Caco-2 (cell line): ENCODE results near the gene MYL12A. TPM values are rescaled to one million over a fixed set of nuclear protein-coding genes. Genes with fewer than 3 reads are reported as not detected.
A peak's percentile ranks its signal among the peaks of the same experiment; 100 is the strongest.

Experiments
- BruUV-seq: library from RNA; stranded (reverse); fragments of 400-500 nt; replicated peaks from 2 replicates; lab custom pipeline; 2021; lab: Mats Ljungman, UMichigan
- CTCF ChIA-PET: fragments of 300-600 bp; sonication (Branson Sonifier 250); formaldehyde crosslinking; loops from one replicate; lab custom pipeline; 2022; ENCODE audit warnings: antibody characterized with exemption; lab: Charles Lee
- POLR2A ChIA-PET: fragments of 300-600 bp; sonication (Branson Sonifier 250); formaldehyde crosslinking; loops from one replicate; lab custom pipeline; 2022; ENCODE audit warnings: antibody characterized with exemption; lab: Charles Lee
- DNase-seq, 2 experiments: peaks; one replicate each; pipeline versions ENCODE4 v3.0.0 to v3.0.0-alpha.2; 2020 to 2022
- H3K27me3 ChIP-seq: replicated peaks from 2 replicates; pipeline ENCODE4 v1.6.0; 2011; ENCODE audit warnings: low read length; ENCODE audit not compliant: control insufficient read depth, insufficient read depth
- H3K36me3 ChIP-seq: 2 replicates; pipeline ENCODE4 v1.5.1; 2011; ENCODE audit warnings: low read length; ENCODE audit not compliant: control insufficient read depth, insufficient read depth
- H3K4me1 ChIP-seq: fragments of 250-450 bp; sonication (Bioruptor Pico); 2 replicates; pipeline ENCODE4 v1.5.1; 2020; ENCODE audit warnings: mild to moderate bottlenecking
- H3K4me3 ChIP-seq: 2 replicates; pipeline ENCODE4 v1.5.1; 2011; ENCODE audit warnings: low read depth, mild to moderate bottlenecking, control low read depth, low read length
- H3K9me3 ChIP-seq: fragments of 250-450 bp; sonication (Bioruptor Pico); 2 replicates; pipeline ENCODE4 v1.5.1; 2020; ENCODE audit warnings: mild to moderate bottlenecking, moderate library complexity
- H3K27ac Mint-ChIP-seq: one replicate; pipeline ENCODE4 v1.8.0; 2022; ENCODE audit warnings: mixed read lengths; ENCODE audit not compliant: unreplicated experiment
- H3K27me3 Mint-ChIP-seq: one replicate; pipeline ENCODE4 v1.8.0; 2022; ENCODE audit warnings: mixed read lengths; ENCODE audit not compliant: insufficient read depth, unreplicated experiment
- H3K36me3 Mint-ChIP-seq: one replicate; pipeline ENCODE4 v1.8.0; 2022; ENCODE audit warnings: mild to moderate bottlenecking, mixed read lengths; ENCODE audit not compliant: insufficient read depth, unreplicated experiment
- H3K4me1 Mint-ChIP-seq: one replicate; pipeline ENCODE4 v1.8.0; 2022; ENCODE audit warnings: low read depth, mixed read lengths; ENCODE audit not compliant: unreplicated experiment
- H3K4me3 Mint-ChIP-seq: one replicate; pipeline ENCODE4 v1.8.0; 2022; ENCODE audit warnings: mild to moderate bottlenecking, moderate library complexity, mixed read lengths; ENCODE audit not compliant: unreplicated experiment
- H3K9me3 Mint-ChIP-seq: one replicate; pipeline ENCODE4 v1.8.0; 2022; ENCODE audit warnings: mixed read lengths; ENCODE audit not compliant: unreplicated experiment
- intact Hi-C: fragments of 100-400 bp; cut with micrococcal nuclease; formaldehyde crosslinking; loops from one replicate; pipeline ENCODE4 v1.10.0; 2022; ENCODE audit not compliant: unreplicated experiment
- total RNA-seq: library from RNA; stranded (reverse); gene quantifications from 2 replicates; pipeline ENCODE4 v1.2.3, GENCODE V29; 2022
- TF ChIP-seq, protein P1 (sequence below), 2 experiments: fragments of 200-600 bp in 1 of 2; IDR thresholded peaks; 1 replicate in 1 of 2; 2 replicates in 1 of 2; pipeline versions ENCODE4 v1.5.1 to v1.8.0; 2011 to 2022; ENCODE audit warnings: antibody characterized with exemption in 1 of 2, control low read depth in 1 of 2, inconsistent platforms in 1 of 2, low read depth in 1 of 2, low read length in 1 of 2, mild to moderate bottlenecking in 1 of 2, moderate library complexity in 1 of 2; ENCODE audit not compliant: insufficient read depth in 1 of 2, severe bottlenecking in 1 of 2, unreplicated experiment in 1 of 2

MYL12A gene
- total RNA-seq, 1 experiment from 2014 or later: 272 TPM

GRCh38 chr18:3263132-3263700 is 15.6 kb downstream of the MYL12A start:
- peaks cover 49% of the 10 kb centered on the region for H3K36me3 Mint-ChIP-seq
- H3K27me3 Mint-ChIP-seq: no peaks in the 10 kb centered on the region
- H3K4me3 Mint-ChIP-seq: peak overlapping the region; percentile 84
- intact Hi-C loops: no loop called here
- peaks cover 27% of the 10 kb centered on the region for H3K4me1 Mint-ChIP-seq
- BruUV-seq: TSS peak; percentile 46
- no peak for DNase-seq
- Histone ChIP-seq H3K27me3 (no peaks in the 10 kb centered on the region), H3K4me1 (peaks cover 58% of the 10 kb centered on the region), H3K9me3 (no peaks in the 10 kb centered on the region), H3K4me3 (peak overlapping the region; percentile 97), H3K36me3 (peaks cover 2% of the 10 kb centered on the region; the same call in 1 of the 2 replicates)
- no peaks in the 10 kb centered on the region for H3K9me3 Mint-ChIP-seq
- CTCF ChIA-PET: no interaction called here
- POLR2A ChIA-PET: interaction anchor here (0.5 to 3.2 kb wide), 6 partner anchors 10 to 191 kb away, joined by 3 to 14 read pairs (median 6); partner anchors contain the start of gene MYL12A
- H3K27ac Mint-ChIP-seq: peak overlapping the region; percentile 67
- TF ChIP-seq, protein P1, sequence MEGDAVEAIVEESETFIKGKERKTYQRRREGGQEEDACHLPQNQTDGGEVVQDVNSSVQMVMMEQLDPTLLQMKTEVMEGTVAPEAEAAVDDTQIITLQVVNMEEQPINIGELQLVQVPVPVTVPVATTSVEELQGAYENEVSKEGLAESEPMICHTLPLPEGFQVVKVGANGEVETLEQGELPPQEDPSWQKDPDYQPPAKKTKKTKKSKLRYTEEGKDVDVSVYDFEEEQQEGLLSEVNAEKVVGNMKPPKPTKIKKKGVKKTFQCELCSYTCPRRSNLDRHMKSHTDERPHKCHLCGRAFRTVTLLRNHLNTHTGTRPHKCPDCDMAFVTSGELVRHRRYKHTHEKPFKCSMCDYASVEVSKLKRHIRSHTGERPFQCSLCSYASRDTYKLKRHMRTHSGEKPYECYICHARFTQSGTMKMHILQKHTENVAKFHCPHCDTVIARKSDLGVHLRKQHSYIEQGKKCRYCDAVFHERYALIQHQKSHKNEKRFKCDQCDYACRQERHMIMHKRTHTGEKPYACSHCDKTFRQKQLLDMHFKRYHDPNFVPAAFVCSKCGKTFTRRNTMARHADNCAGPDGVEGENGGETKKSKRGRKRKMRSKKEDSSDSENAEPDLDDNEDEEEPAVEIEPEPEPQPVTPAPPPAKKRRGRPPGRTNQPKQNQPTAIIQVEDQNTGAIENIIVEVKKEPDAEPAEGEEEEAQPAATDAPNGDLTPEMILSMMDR (IDR thresholded peaks at IDR 0.05; ENCODE audit: insufficient read depth in 1 of 2, low read depth in 1 of 2, low read length in 1 of 2, severe bottlenecking in 1 of 2, unreplicated experiment in 1 of 2): no peak

- Mint-ChIP-seq H3K9me3 (no peaks in the 10 kb centered on the region), H3K27me3 (no peaks in the 10 kb centered on the region), H3K4me1 (peaks cover 34% of the 10 kb centered on the region), H3K36me3 (peaks cover 48% of the 10 kb centered on the region), H3K27ac (no peak overlapping the region), H3K4me3 (peak overlapping the region; percentile 84)
- no peak overlapping the region for H3K4me3 ChIP-seq
- no peaks in the 10 kb centered on the region for H3K9me3 ChIP-seq
- TF ChIP-seq, protein P1 (IDR thresholded peaks at IDR 0.05; ENCODE audit: insufficient read depth in 1 of 2, low read depth in 1 of 2, low read length in 1 of 2, severe bottlenecking in 1 of 2, unreplicated experiment in 1 of 2): no peak
- ChIA-PET POLR2A (interaction anchor here (0.5 to 3.2 kb wide), 4 partner anchors 17 to 183 kb away, joined by 3 to 14 read pairs (median 5); partner anchors contain the start of gene MYL12A), CTCF (interaction anchor here (1.3 kb wide), 1 partner anchor 33 kb away, joined by 3 read pairs; no protein-coding TSS in a partner anchor)
- H3K4me1 ChIP-seq: peaks cover 63% of the 10 kb centered on the region
- H3K27me3 ChIP-seq: no peaks in the 10 kb centered on the region
- BruUV-seq: no TSS peak
- intact Hi-C loops: no loop called here
- H3K36me3 ChIP-seq: 0 out of 2 replicates have a peak, but pooled peaks cover 2% of the 10 kb centered on the region
- DNase-seq: no peak
These were observed 16.8 kb downstream of the MYL12A start for GRCh38 chr18:3264362-3264761.

DNA sequence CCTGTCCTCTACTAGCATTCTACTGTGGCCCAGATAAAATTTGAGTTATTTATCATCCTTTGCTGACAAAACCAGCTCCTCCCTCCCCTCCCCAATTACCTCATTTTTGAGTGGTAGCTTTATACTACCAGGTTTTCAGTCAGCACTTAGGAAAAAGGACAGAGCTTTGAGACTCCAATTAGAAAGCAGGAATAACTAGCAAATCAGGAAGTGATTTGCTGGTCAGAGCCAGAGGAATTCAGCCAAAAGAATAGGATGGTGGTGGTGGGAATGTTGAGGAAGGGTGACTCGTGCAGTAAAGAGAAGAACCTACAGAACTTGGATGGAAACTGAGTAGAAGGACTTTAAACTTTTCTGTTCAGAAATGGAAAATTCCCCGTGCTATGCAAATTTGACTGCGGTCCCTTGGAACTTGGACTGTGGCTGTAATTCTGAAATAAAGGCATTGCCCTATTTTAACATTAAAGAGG is 18.0 kb downstream of the MYL12A start:
- ChIA-PET POLR2A (interaction anchor here (3.2 kb wide), 1 partner anchor 18 kb away, joined by 14 read pairs; the partner anchor contains the start of gene MYL12A), CTCF (interaction anchor here (1.3 kb wide), 1 partner anchor 31 kb away, joined by 3 read pairs; no protein-coding TSS in a partner anchor)
- H3K4me1 Mint-ChIP-seq: peaks cover 41% of the 10 kb centered on the region
- no peaks in the 10 kb centered on the region for H3K27me3 Mint-ChIP-seq
- TF ChIP-seq, protein P1 (IDR thresholded peaks at IDR 0.05; ENCODE audit: insufficient read depth in 1 of 2, low read depth in 1 of 2, low read length in 1 of 2, severe bottlenecking in 1 of 2, unreplicated experiment in 1 of 2): no peak
- intact Hi-C loops: no loop called here
- Histone ChIP-seq H3K27me3 (no peaks in the 10 kb centered on the region), H3K4me1 (peaks cover 52% of the 10 kb centered on the region), H3K9me3 (no peaks in the 10 kb centered on the region), H3K4me3 (no peak overlapping the region), H3K36me3 (0 out of 2 replicates have a peak, but pooled peaks cover 2% of the 10 kb centered on the region)
- peaks cover 54% of the 10 kb centered on the region for H3K36me3 Mint-ChIP-seq
- H3K27ac Mint-ChIP-seq: no peak overlapping the region
- no peak for DNase-seq
- H3K9me3 Mint-ChIP-seq: no peaks in the 10 kb centered on the region
- BruUV-seq: no TSS peak
- peak overlapping the region; percentile 35 for H3K4me3 Mint-ChIP-seq
